GM19372 (cell line): ENCODE results near the gene QRFP.

Source experiments
- ATAC-seq: cut with Tn5 transposase; IDR thresholded peaks from one replicate; pipeline ENCODE4 v1.9.1; 2021; ENCODE audit warnings: mild to moderate bottlenecking, low read depth, moderate library complexity; ENCODE audit not compliant: unreplicated experiment

QRFP gene

GRCh38 chr9:130934246-130934645 is 37.6 kb upstream of the QRFP start:
- ATAC-seq, result no peak

GRCh38 chr9:130933114-130934046 is 36.8 kb upstream of the QRFP start:
- ATAC-seq, result no peak

GRCh38 chr9:130932255-130933079 is 35.9 kb upstream of the QRFP start:
- ATAC-seq, result no peak

- no peak for ATAC-seq
Observed at GRCh38 chr9:130931508-130932254, 35.1 kb upstream of the QRFP start.

GRCh38 chr9:130930804-130931349 is 34.3 kb upstream of the QRFP start:
- no peak for ATAC-seq

- ATAC-seq, result no peak
Observed at GRCh38 chr9:130930132-130930803, 33.7 kb upstream of the QRFP start.

GRCh38 chr9:130929571-130930038 is 33.0 kb upstream of the QRFP start:
- ATAC-seq, result no peak

GRCh38 chr9:130927995-130928900 is 31.6 kb upstream of the QRFP start:
- ATAC-seq, result no peak

- no peak for ATAC-seq
Observed at GRCh38 chr9:130927338-130927737, 30.7 kb upstream of the QRFP start.

- no peak for ATAC-seq
Observed at GRCh38 chr9:130925050-130925678, 28.6 kb upstream of the QRFP start.

GRCh38 chr9:130924448-130924788 is 27.8 kb upstream of the QRFP start:
- ATAC-seq, result no peak

- ATAC-seq, result no peak
Observed at GRCh38 chr9:130923611-130924447, 27.2 kb upstream of the QRFP start.

- ATAC-seq, result no peak
Observed at GRCh38 chr9:130922893-130923610, 26.4 kb upstream of the QRFP start.

GRCh38 chr9:130921989-130922892 is 25.6 kb upstream of the QRFP start:
- ATAC-seq, result no peak

GRCh38 chr9:130921300-130921988 is 24.8 kb upstream of the QRFP start:
- no peak for ATAC-seq
